HuH-7 (cell line): ENCODE results near the gene EPB41L1.

ENCODE experiments used
- DNase-seq: peaks from one replicate; pipeline ENCODE4 v3.0.0; 2011; ENCODE audit warnings: low spot score

Gene EPB41L1

GRCh38 chr20:36281785-36282380 is 127.3 kb downstream of the EPB41L1 start:
- no peak for DNase-seq
